Mammary epithelial cell (primary cell): ENCODE results near the gene CLCN7.

Experiments
- EZH2 ChIP-seq: IDR thresholded peaks from 2 replicates; pipeline ENCODE4 v1.6.1; 2012; ENCODE audit warnings: low read length, inconsistent platforms, borderline replicate concordance
- TF ChIP-seq, protein P1 (sequence below), 2 donors: IDR thresholded peaks in 1 of 2; conservative IDR thresholded peaks in 1 of 2; 2 replicates each; pipeline ENCODE4 v1.5.1; 2011 to 2012; ENCODE audit warnings: inconsistent platforms in 2 of 2, low read length in 2 of 2, mild to moderate bottlenecking in 2 of 2, control low read depth in 1 of 2, low read depth in 1 of 2; ENCODE audit not compliant: insufficient read depth in 1 of 2; ENCODE audit errors: extremely low read depth in 1 of 2

DNA sequence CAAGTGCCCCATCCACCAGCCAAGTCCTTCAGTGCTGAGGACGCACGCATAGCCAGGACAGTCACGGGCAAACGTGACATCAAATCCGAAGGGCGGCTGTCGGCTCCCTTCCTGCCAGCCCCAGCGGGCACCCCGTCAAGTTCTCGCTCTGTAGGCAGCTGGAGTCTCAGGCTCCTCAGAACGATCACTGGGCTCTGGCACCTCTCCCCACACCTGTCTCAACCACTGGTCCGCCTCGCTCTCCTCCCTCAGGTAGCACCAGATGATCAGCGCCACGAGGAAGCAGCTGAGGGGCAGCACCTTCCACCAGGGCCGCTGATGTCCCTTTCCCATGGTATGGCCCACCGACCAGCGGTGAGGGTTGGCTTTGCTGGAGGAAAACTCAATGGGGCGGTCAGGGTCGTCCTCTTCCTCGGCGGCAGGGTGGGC is 54.7 kb downstream of the CLCN7 start:
- TF ChIP-seq, protein P1, sequence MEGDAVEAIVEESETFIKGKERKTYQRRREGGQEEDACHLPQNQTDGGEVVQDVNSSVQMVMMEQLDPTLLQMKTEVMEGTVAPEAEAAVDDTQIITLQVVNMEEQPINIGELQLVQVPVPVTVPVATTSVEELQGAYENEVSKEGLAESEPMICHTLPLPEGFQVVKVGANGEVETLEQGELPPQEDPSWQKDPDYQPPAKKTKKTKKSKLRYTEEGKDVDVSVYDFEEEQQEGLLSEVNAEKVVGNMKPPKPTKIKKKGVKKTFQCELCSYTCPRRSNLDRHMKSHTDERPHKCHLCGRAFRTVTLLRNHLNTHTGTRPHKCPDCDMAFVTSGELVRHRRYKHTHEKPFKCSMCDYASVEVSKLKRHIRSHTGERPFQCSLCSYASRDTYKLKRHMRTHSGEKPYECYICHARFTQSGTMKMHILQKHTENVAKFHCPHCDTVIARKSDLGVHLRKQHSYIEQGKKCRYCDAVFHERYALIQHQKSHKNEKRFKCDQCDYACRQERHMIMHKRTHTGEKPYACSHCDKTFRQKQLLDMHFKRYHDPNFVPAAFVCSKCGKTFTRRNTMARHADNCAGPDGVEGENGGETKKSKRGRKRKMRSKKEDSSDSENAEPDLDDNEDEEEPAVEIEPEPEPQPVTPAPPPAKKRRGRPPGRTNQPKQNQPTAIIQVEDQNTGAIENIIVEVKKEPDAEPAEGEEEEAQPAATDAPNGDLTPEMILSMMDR (conservative IDR thresholded peaks at IDR 0.05 in 1 of 2, IDR thresholded peaks at IDR 0.05 in 1 of 2; ENCODE audit: extremely low read depth in 1 of 2, insufficient read depth in 1 of 2, low read depth in 1 of 2, low read length in 2 of 2), result no peak
- no peak for TF ChIP-seq EZH2
